GM12878 (cell line): ENCODE results near the gene POLK. TPM values are rescaled to one million over a fixed set of nuclear protein-coding genes. Genes with fewer than 3 reads are reported as not detected.

ENCODE experiments used
- ATAC-seq: fragments of 200-7000 bp; cut with Tn5 transposase; 3 replicates; pipeline ENCODE4 v1.9.1; 2020; ENCODE audit warnings: mild to moderate bottlenecking, moderate library complexity
- BruUV-seq: library from RNA; stranded (reverse); fragments of 400-500 nt; replicated peaks from 2 replicates; lab custom pipeline; 2021; lab: Mats Ljungman, UMichigan
- CTCF ChIA-PET: fragments of 300-600 bp; sonication (Branson Sonifier 250); formaldehyde crosslinking; extraction: SDS; loops from one replicate; lab custom pipeline; 2021; ENCODE audit warnings: inconsistent platforms; lab: Yijun Ruan, JAX
- POLR2A ChIA-PET: fragments of 350-600 bp; formaldehyde crosslinking; extraction: SDS; loops from one replicate; lab custom pipeline; 2021; ENCODE audit warnings: inconsistent platforms; lab: Charles Lee
- RAD21 ChIA-PET: fragments of 300-600 bp; sonication (Branson Sonifier 250); formaldehyde crosslinking; loops from one replicate; lab custom pipeline; 2023; ENCODE audit warnings: antibody characterized with exemption; ENCODE audit not compliant: unreplicated experiment; lab: Charles Lee
- SMC1A ChIA-PET: fragments of 300-600 bp; sonication (Branson Sonifier 250); formaldehyde crosslinking; loops from one replicate; lab custom pipeline; 2023; ENCODE audit not compliant: unreplicated experiment, uncharacterized antibody; lab: Charles Lee
- DNase-seq: peaks from one replicate; pipeline ENCODE4 v3.0.0-alpha.2; 2011; ENCODE audit warnings: low read depth, low spot score
- FAIRE-seq: peaks from 3 replicates; lab custom pipeline; 2011; peaks lifted over from hg19 to GRCh38; lab: Jason Lieb, UNC
- H2AFZ ChIP-seq: 2 replicates; pipeline ENCODE4 v1.6.0; 2011; ENCODE audit warnings: low read depth, low read length, control low read depth; ENCODE audit not compliant: control insufficient read depth
- H3K27ac ChIP-seq: 2 replicates; pipeline ENCODE4 v1.5.1; 2011; ENCODE audit warnings: control low read depth; ENCODE audit not compliant: control insufficient read depth, insufficient read depth
- H3K27me3 ChIP-seq, 2 experiments: replicated peaks in 1 of 2; 2 replicates each; pipeline versions ENCODE4 v1.6.0 to v1.6.1; 2011; ENCODE audit warnings: low read length in 1 of 2; ENCODE audit not compliant: control insufficient read depth in 2 of 2, insufficient read depth in 2 of 2
- H3K36me3 ChIP-seq, 2 experiments: 2 replicates each; pipeline ENCODE4 v1.5.1; 2011; ENCODE audit warnings: low read length in 1 of 2; ENCODE audit not compliant: control insufficient read depth in 2 of 2, insufficient read depth in 2 of 2
- H3K4me1 ChIP-seq: 2 replicates; pipeline ENCODE4 v1.6.1; 2011; ENCODE audit warnings: mild to moderate bottlenecking, low read length, moderate library complexity, mixed read lengths; ENCODE audit not compliant: control insufficient read depth, insufficient read depth
- H3K4me2 ChIP-seq: 2 replicates; pipeline ENCODE4 v1.6.0; 2011; ENCODE audit warnings: control low read depth; ENCODE audit not compliant: control insufficient read depth, insufficient read depth
- H3K4me3 ChIP-seq: fragments of 200-600 bp; sonication (generic); 2 replicates; pipeline ENCODE4 v1.5.1; 2016
- H3K79me2 ChIP-seq: 2 replicates; pipeline ENCODE4 v1.6.0; 2011; ENCODE audit warnings: low read length; ENCODE audit not compliant: control insufficient read depth, insufficient read depth
- H3K9ac ChIP-seq: 2 replicates; pipeline ENCODE4 v1.8.0; 2011; ENCODE audit warnings: low read length, control low read depth, mixed read lengths; ENCODE audit not compliant: control insufficient read depth, insufficient read depth
- H3K9me3 ChIP-seq: replicated peaks from 3 replicates; pipeline ENCODE4 v1.5.1; 2011; ENCODE audit warnings: mild to moderate bottlenecking, low read length; ENCODE audit not compliant: control insufficient read depth, insufficient read depth
- H4K20me1 ChIP-seq: 2 replicates; pipeline ENCODE4 v1.6.0; 2011; ENCODE audit not compliant: control insufficient read depth, insufficient read depth
- EZH2 ChIP-seq: IDR thresholded peaks from 2 replicates; pipeline ENCODE4 v1.6.1; 2012; ENCODE audit warnings: low read depth, mild to moderate bottlenecking, control low read depth, inconsistent platforms, low read length, borderline replicate concordance; ENCODE audit not compliant: control insufficient read depth
- FOS ChIP-seq: IDR thresholded peaks from 3 replicates; pipeline ENCODE4 v1.6.1; 2011; ENCODE audit warnings: borderline replicate concordance; ENCODE audit not compliant: insufficient read length; ENCODE audit errors: extremely low read depth
- MEF2B ChIP-seq: fragments of 450-650 bp; IDR thresholded peaks from 2 replicates; pipeline ENCODE4 v1.6.1; 2018; ENCODE audit warnings: mild to moderate bottlenecking, moderate library complexity; ENCODE audit not compliant: partially characterized antibody, poor library complexity, severe bottlenecking
- NFYB ChIP-seq: IDR thresholded peaks from 2 replicates; pipeline ENCODE4 v1.6.1; 2011; ENCODE audit warnings: low read depth, mild to moderate bottlenecking, low read length, improper control_type of control experiment, moderate library complexity; ENCODE audit not compliant: insufficient read depth
- SMARCA5 ChIP-seq: fragments of 450-650 bp; IDR thresholded peaks from 2 replicates; pipeline ENCODE4 v1.6.1; 2017; ENCODE audit warnings: mild to moderate bottlenecking
- TCF12 ChIP-seq: IDR thresholded peaks from 2 replicates; pipeline ENCODE4 v1.6.1; 2011; ENCODE audit warnings: low read depth, mild to moderate bottlenecking, low read length
- YY1 ChIP-seq: IDR thresholded peaks from 2 replicates; pipeline ENCODE4 v1.6.1; 2011; ENCODE audit warnings: low read depth, mild to moderate bottlenecking, low read length
- ZBTB33 ChIP-seq: fragments of 450-650 bp; IDR thresholded peaks from 2 replicates; pipeline ENCODE4 v1.6.1; 2017; ENCODE audit warnings: mild to moderate bottlenecking
- WGBS: methylation state at CpG from one replicate; pipeline ENCODE4 v1.1.6; 2016; ENCODE audit warnings: low lambda C conversion rate; ENCODE audit not compliant: insufficient replicate concordance, insufficient coverage; ENCODE audit errors: missing lambda C conversion rate; 5-methylcytosine and 5-hydroxymethylcytosine counted together
- in situ Hi-C: fragments of 300-500 bp; cut with MboI; formaldehyde crosslinking; loops from 9 replicates; pipeline ENCODE4 v1.14.3; 2018; ENCODE audit warnings: mixed read lengths
- intact Hi-C: fragments of 100-400 bp; cut with micrococcal nuclease; formaldehyde crosslinking; loops from one replicate; pipeline ENCODE4 v1.14.2; 2022; ENCODE audit not compliant: unreplicated experiment
- polyA plus RNA-seq, 11 experiments: library from polyadenylated mRNA; depleted of rRNA in 4 of 11; unstranded in 6 of 11; stranded (reverse) in 5 of 11; fragments of >200 nt; fragmentation: Nextera tagmentation in 4 of 11; fragmentation: Illumina TruSeq in 1 of 11; extraction: Ambion mirVana in 4 of 11; extraction: Trizol in 1 of 11; gene quantifications; 1 replicate in 1 of 11; 2 replicates in 10 of 11; pipeline versions ENCODE4 v1.2.1 to v1.2.3, GENCODE V29; 2011 to 2016; ENCODE audit warnings: inconsistent platforms in 2 of 11, missing spikeins in 2 of 11, low read depth in 1 of 11
- total RNA-seq, 4 experiments: library from RNA; depleted of rRNA in 3 of 4; stranded (reverse); fragments of >200 nt in 3 of 4; fragmentation: Illumina TruSeq in 1 of 4; extraction: Trizol in 1 of 4; gene quantifications; 2 replicates each; pipeline versions ENCODE4 v1.2.1 to v1.2.3, GENCODE V29; 2013 to 2021
- TF ChIP-seq, protein P1 (sequence below): fragments of 450-650 bp; IDR thresholded peaks from 2 replicates; pipeline ENCODE4 v1.6.1; 2017; ENCODE audit warnings: antibody characterized with exemption, mild to moderate bottlenecking, moderate library complexity
- TF ChIP-seq, protein P2 (sequence below): fragments of 150-350 bp; IDR thresholded peaks from 2 replicates; pipeline ENCODE4 v1.6.1; 2016; ENCODE audit warnings: low read depth, low read length

Gene POLK
- total and polyA plus RNA-seq, 10 of the 15 experiments (the other 5 are each of a cell fraction or from before 2014, with no cell fraction given) = 10.4 to 47.6 (median 29.0) TPM

DNA sequence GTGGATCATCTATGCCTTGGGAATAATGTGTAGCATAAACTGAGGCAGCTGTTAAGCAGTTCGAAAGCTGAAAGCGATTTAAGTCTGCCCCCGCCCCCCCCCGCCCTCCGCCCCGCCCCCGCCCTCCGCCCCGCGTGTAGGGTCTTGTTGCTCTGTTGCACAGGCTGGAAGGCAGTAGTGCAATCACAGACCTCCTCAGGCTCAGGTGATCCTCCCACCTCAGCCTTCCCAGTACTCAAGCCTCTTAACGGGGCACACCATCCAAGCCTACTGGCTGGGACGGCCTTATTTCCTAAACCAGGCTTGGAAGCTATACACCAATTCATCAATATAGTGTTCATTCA lies 100.5 kb downstream of the POLK start (continued):
- TF ChIP-seq, protein P1, sequence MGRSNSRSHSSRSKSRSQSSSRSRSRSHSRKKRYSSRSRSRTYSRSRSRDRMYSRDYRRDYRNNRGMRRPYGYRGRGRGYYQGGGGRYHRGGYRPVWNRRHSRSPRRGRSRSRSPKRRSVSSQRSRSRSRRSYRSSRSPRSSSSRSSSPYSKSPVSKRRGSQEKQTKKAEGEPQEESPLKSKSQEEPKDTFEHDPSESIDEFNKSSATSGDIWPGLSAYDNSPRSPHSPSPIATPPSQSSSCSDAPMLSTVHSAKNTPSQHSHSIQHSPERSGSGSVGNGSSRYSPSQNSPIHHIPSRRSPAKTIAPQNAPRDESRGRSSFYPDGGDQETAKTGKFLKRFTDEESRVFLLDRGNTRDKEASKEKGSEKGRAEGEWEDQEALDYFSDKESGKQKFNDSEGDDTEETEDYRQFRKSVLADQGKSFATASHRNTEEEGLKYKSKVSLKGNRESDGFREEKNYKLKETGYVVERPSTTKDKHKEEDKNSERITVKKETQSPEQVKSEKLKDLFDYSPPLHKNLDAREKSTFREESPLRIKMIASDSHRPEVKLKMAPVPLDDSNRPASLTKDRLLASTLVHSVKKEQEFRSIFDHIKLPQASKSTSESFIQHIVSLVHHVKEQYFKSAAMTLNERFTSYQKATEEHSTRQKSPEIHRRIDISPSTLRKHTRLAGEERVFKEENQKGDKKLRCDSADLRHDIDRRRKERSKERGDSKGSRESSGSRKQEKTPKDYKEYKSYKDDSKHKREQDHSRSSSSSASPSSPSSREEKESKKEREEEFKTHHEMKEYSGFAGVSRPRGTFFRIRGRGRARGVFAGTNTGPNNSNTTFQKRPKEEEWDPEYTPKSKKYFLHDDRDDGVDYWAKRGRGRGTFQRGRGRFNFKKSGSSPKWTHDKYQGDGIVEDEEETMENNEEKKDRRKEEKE = no peak
- TF ChIP-seq SMARCA5 = no peak
- no peak for TF ChIP-seq EZH2
- TF ChIP-seq, protein P2, sequence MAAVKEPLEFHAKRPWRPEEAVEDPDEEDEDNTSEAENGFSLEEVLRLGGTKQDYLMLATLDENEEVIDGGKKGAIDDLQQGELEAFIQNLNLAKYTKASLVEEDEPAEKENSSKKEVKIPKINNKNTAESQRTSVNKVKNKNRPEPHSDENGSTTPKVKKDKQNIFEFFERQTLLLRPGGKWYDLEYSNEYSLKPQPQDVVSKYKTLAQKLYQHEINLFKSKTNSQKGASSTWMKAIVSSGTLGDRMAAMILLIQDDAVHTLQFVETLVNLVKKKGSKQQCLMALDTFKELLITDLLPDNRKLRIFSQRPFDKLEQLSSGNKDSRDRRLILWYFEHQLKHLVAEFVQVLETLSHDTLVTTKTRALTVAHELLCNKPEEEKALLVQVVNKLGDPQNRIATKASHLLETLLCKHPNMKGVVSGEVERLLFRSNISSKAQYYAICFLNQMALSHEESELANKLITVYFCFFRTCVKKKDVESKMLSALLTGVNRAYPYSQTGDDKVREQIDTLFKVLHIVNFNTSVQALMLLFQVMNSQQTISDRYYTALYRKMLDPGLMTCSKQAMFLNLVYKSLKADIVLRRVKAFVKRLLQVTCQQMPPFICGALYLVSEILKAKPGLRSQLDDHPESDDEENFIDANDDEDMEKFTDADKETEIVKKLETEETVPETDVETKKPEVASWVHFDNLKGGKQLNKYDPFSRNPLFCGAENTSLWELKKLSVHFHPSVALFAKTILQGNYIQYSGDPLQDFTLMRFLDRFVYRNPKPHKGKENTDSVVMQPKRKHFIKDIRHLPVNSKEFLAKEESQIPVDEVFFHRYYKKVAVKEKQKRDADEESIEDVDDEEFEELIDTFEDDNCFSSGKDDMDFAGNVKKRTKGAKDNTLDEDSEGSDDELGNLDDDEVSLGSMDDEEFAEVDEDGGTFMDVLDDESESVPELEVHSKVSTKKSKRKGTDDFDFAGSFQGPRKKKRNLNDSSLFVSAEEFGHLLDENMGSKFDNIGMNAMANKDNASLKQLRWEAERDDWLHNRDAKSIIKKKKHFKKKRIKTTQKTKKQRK = no peak

- WGBS = 93% methylated on average over 3 of the region's 3 CpGs
- CTCF ChIA-PET = no interaction called here
- RAD21 ChIA-PET = no interaction called here
- DNase-seq (no peak), ATAC-seq (no peak), FAIRE-seq (no peak)
- intact Hi-C loops (no loop called here), in situ Hi-C loops (no loop called here)
- Histone ChIP-seq H3K4me1 (no peaks in the 10 kb centered on the region), H3K79me2 (no peaks in the 10 kb centered on the region), H3K27me3 (no peaks in the 10 kb centered on the region), H3K4me3 (no peak overlapping the region), H4K20me1 (no peaks in the 10 kb centered on the region), H3K4me2 (no peak overlapping the region), H3K27ac (no peak overlapping the region), H2AFZ (no peak overlapping the region), H3K36me3 (no peaks in the 10 kb centered on the region), H3K9ac (no peak overlapping the region), H3K9me3 (no peaks in the 10 kb centered on the region)
- SMC1A ChIA-PET = interaction anchor here (1.3 kb wide), 1 partner anchor 15 kb away, joined by 4 read pairs; no protein-coding TSS in a partner anchor
- POLR2A ChIA-PET = no interaction called here
- BruUV-seq = no TSS peak
- TF ChIP-seq ZBTB33 = no peak
- TF ChIP-seq, protein P2 = no peak
- no peak for TF ChIP-seq TCF12
- no peak for TF ChIP-seq YY1
- TF ChIP-seq NFYB = no peak
- no peak for TF ChIP-seq FOS
- TF ChIP-seq MEF2B = no peak
These were observed 101.2 kb downstream of the POLK start for GRCh38 chr5:75612901-75613300.
